Activated T-cell treated with anti-CD3 and anti-CD28 coated beads, Interleukin-2, amount 50 U/mL, for 72 hours (primary cell): ENCODE measurements around the gene MS4A4A. TPM values are rescaled to one million over a fixed set of nuclear protein-coding genes. Genes with fewer than 3 reads are reported as not detected.
A peak's percentile ranks its signal among the peaks of the same experiment; 100 is the strongest.

Source experiments
- ATAC-seq, 2 donors: fragments of 150-1000 bp; cut with Tn5 transposase; replicated peaks in 1 of 2; 2 replicates each; pipeline ENCODE4 v1.10.0; 2021; ENCODE audit warnings: moderate library complexity in 2 of 2, mild to moderate bottlenecking in 1 of 2
- DNase-seq, 2 donors: peaks; one replicate each; pipeline ENCODE4 v3.0.0; 2021 to 2022; ENCODE audit warnings: mixed read lengths in 1 of 2
- H3K27ac Mint-ChIP-seq: one replicate; pipeline ENCODE4 v1.8.0; 2022; ENCODE audit warnings: mild to moderate bottlenecking, moderate library complexity, mixed read lengths
- H3K27me3 Mint-ChIP-seq: one replicate; pipeline ENCODE4 v1.8.0; 2022; ENCODE audit warnings: low read depth, mixed read lengths
- H3K36me3 Mint-ChIP-seq, 2 donors: one replicate each; pipeline ENCODE4 v1.8.0; 2022; ENCODE audit warnings: mixed read lengths in 2 of 2, mild to moderate bottlenecking in 1 of 2; ENCODE audit not compliant: insufficient read depth in 2 of 2
- H3K4me1 Mint-ChIP-seq: one replicate; pipeline ENCODE4 v1.8.0; 2022; ENCODE audit warnings: low read depth, mixed read lengths
- H3K4me3 Mint-ChIP-seq, 2 donors: one replicate each; pipeline ENCODE4 v1.8.0; 2022; ENCODE audit warnings: mild to moderate bottlenecking in 2 of 2, mixed read lengths in 2 of 2, moderate library complexity in 2 of 2
- H3K9me3 Mint-ChIP-seq, 2 donors: one replicate each; pipeline ENCODE4 v1.8.0; 2022; ENCODE audit warnings: mixed read lengths in 2 of 2
- total RNA-seq, 2 donors: library from RNA; stranded (reverse); gene quantifications; one replicate each; pipeline ENCODE4 v1.2.3, GENCODE V29; 2022

The MS4A4A gene
- not detected for total RNA-seq

GRCh38 chr11:60280412-60280811, at the start of gene MS4A4A:
Gene MS4A4A (plus strand): TSS chr11:60280666. CDS start chr11:60280676, 10 bp downstream.
- Mint-ChIP-seq H3K4me3 (no peak within 1 kb of the TSS), H3K27ac (no peak within 1 kb of the TSS), H3K4me1 (no peaks in the 10 kb centered on the region), H3K9me3 (peaks cover 0 to 2% of the 10 kb centered on the region in 2 donors), H3K27me3 (peaks cover 24% of the 10 kb centered on the region), H3K36me3 (no peaks in the 10 kb centered on the region)
- DNase-seq (no peak), ATAC-seq (no peak)

GRCh38 chr11:60230681-60231080, 49.8 kb upstream of the MS4A4A start:
- Mint-ChIP-seq H3K27ac (no peak overlapping the region), H3K4me1 (no peaks in the 10 kb centered on the region), H3K27me3 (peaks cover 15% of the 10 kb centered on the region), H3K4me3 (no peak overlapping the region), H3K9me3 (no peaks in the 10 kb centered on the region), H3K36me3 (no peaks in the 10 kb centered on the region)
- ATAC-seq (no peak), DNase-seq (no peak)

- Mint-ChIP-seq H3K27me3 (peaks cover 38% of the 10 kb centered on the region), H3K9me3 (no peaks in the 10 kb centered on the region), H3K4me1 (no peaks in the 10 kb centered on the region), H3K36me3 (no peaks in the 10 kb centered on the region), H3K27ac (no peak overlapping the region), H3K4me3 (no peak overlapping the region)
- no peak for DNase-seq
- ATAC-seq: no peak
These were observed 45.1 kb upstream of the MS4A4A start for GRCh38 chr11:60235321-60235720.

GRCh38 chr11:60240662-60241061, 39.8 kb upstream of the MS4A4A start:
- ATAC-seq: no peak

GRCh38 chr11:60241786-60242185, 38.7 kb upstream of the MS4A4A start:
- no peak overlapping the region for H3K4me3 Mint-ChIP-seq
- no peaks in the 10 kb centered on the region for H3K9me3 Mint-ChIP-seq
- H3K27me3 Mint-ChIP-seq: peaks cover 51% of the 10 kb centered on the region
- H3K27ac Mint-ChIP-seq: no peak overlapping the region
- ATAC-seq (no peak), DNase-seq (no peak)
- H3K36me3 Mint-ChIP-seq: no peaks in the 10 kb centered on the region
- H3K4me1 Mint-ChIP-seq: no peaks in the 10 kb centered on the region

More at GRCh38 chr11:60240662-60241061, 39.8 kb upstream of the MS4A4A start:
- Mint-ChIP-seq H3K27me3 (peaks cover 46% of the 10 kb centered on the region), H3K27ac (no peak overlapping the region), H3K9me3 (no peaks in the 10 kb centered on the region), H3K36me3 (no peaks in the 10 kb centered on the region), H3K4me3 (no peak overlapping the region), H3K4me1 (no peaks in the 10 kb centered on the region)
- DNase-seq: no peak

- Mint-ChIP-seq H3K36me3 (no peaks in the 10 kb centered on the region), H3K27me3 (peaks cover 49% of the 10 kb centered on the region)
- no peak for ATAC-seq
These were observed 37.7 kb upstream of the MS4A4A start, which contains the start of gene MS4A4E for GRCh38 chr11:60242740-60243239. Gene MS4A4E (minus strand): TSS chr11:60243137. CDS start chr11:60230055, 13,082 bp downstream.

GRCh38 chr11:60251485-60252212, 28.8 kb upstream of the MS4A4A start:
- H3K4me1 Mint-ChIP-seq: no peaks in the 10 kb centered on the region
- peaks cover 2 to 3% of the 10 kb centered on the region in 2 donors for H3K36me3 Mint-ChIP-seq
- H3K27ac Mint-ChIP-seq: no peak overlapping the region
- H3K27me3 Mint-ChIP-seq: peaks cover 56% of the 10 kb centered on the region
- ATAC-seq (peak in 1 of 2 donors; percentile 45), DNase-seq (peak in 1 of 2 donors; percentile 23)
- H3K4me3 Mint-ChIP-seq: no peak overlapping the region
- H3K9me3 Mint-ChIP-seq: peaks cover 1 to 7% of the 10 kb centered on the region in 2 donors

More at GRCh38 chr11:60242740-60243239, 37.7 kb upstream of the MS4A4A start, which contains the start of gene MS4A4E:
- H3K4me1 Mint-ChIP-seq: no peaks in the 10 kb centered on the region
- H3K9me3 Mint-ChIP-seq: no peaks in the 10 kb centered on the region
- no peak for DNase-seq
- H3K27ac Mint-ChIP-seq: no peak within 1 kb of the TSS
- H3K4me3 Mint-ChIP-seq: no peak within 1 kb of the TSS

- Mint-ChIP-seq H3K36me3 (peaks cover 2 to 3% of the 10 kb centered on the region in 2 donors), H3K4me1 (no peaks in the 10 kb centered on the region), H3K27ac (no peak overlapping the region), H3K4me3 (no peak overlapping the region), H3K9me3 (peaks cover 1 to 7% of the 10 kb centered on the region in 2 donors), H3K27me3 (peaks cover 50% of the 10 kb centered on the region)
- ATAC-seq: no peak
- no peak for DNase-seq
These were observed 28.0 kb upstream of the MS4A4A start for GRCh38 chr11:60252213-60253108.

- Mint-ChIP-seq H3K4me3 (peak overlapping the region in 1 of 2 donors; percentile 15), H3K4me1 (peaks cover 10% of the 10 kb centered on the region), H3K27me3 (peaks cover 20% of the 10 kb centered on the region), H3K9me3 (peaks cover 1 to 8% of the 10 kb centered on the region in 2 donors), H3K27ac (no peak overlapping the region), H3K36me3 (peaks cover 3 to 8% of the 10 kb centered on the region in 2 donors)
- DNase-seq (peak in 1 of 2 donors; percentile 4), ATAC-seq (peak; percentile 70 to 86)
These were observed 22.3 kb upstream of the MS4A4A start for GRCh38 chr11:60257956-60258722.

GRCh38 chr11:60261014-60261413, 19.5 kb upstream of the MS4A4A start:
- Mint-ChIP-seq H3K4me3 (no peak overlapping the region), H3K36me3 (peaks cover 0 to 6% of the 10 kb centered on the region in 2 donors), H3K27ac (no peak overlapping the region), H3K4me1 (peaks cover 10% of the 10 kb centered on the region), H3K9me3 (peaks cover 0 to 4% of the 10 kb centered on the region in 2 donors), H3K27me3 (peaks cover 13% of the 10 kb centered on the region)
- ATAC-seq (no peak), DNase-seq (no peak)

GRCh38 chr11:60263402-60263801, 17.1 kb upstream of the MS4A4A start:
- H3K27me3 Mint-ChIP-seq: peaks cover 24% of the 10 kb centered on the region
- H3K36me3 Mint-ChIP-seq: peaks cover 0 to 6% of the 10 kb centered on the region in 2 donors
- ATAC-seq (no peak), DNase-seq (no peak)
- peaks cover 0 to 4% of the 10 kb centered on the region in 2 donors for H3K9me3 Mint-ChIP-seq
- no peak overlapping the region for H3K4me3 Mint-ChIP-seq
- peaks cover 3% of the 10 kb centered on the region for H3K4me1 Mint-ChIP-seq
- no peak overlapping the region for H3K27ac Mint-ChIP-seq

- Mint-ChIP-seq H3K27me3 (peaks cover 36% of the 10 kb centered on the region), H3K27ac (no peak overlapping the region), H3K4me3 (no peak overlapping the region), H3K36me3 (peaks cover 0 to 6% of the 10 kb centered on the region in 2 donors), H3K4me1 (no peaks in the 10 kb centered on the region), H3K9me3 (peaks cover 0 to 4% of the 10 kb centered on the region in 2 donors)
- no peak for DNase-seq
- no peak for ATAC-seq
These were observed 15.8 kb upstream of the MS4A4A start for GRCh38 chr11:60264644-60265043.
